ENCODE data around the gene MYO1A.
"Not testable (repeated sequence)": the region's sequence is repeated elsewhere in the genome, so short reads cannot be mapped to it uniquely, and the experiment has no call there.

The MYO1A gene

DNA sequence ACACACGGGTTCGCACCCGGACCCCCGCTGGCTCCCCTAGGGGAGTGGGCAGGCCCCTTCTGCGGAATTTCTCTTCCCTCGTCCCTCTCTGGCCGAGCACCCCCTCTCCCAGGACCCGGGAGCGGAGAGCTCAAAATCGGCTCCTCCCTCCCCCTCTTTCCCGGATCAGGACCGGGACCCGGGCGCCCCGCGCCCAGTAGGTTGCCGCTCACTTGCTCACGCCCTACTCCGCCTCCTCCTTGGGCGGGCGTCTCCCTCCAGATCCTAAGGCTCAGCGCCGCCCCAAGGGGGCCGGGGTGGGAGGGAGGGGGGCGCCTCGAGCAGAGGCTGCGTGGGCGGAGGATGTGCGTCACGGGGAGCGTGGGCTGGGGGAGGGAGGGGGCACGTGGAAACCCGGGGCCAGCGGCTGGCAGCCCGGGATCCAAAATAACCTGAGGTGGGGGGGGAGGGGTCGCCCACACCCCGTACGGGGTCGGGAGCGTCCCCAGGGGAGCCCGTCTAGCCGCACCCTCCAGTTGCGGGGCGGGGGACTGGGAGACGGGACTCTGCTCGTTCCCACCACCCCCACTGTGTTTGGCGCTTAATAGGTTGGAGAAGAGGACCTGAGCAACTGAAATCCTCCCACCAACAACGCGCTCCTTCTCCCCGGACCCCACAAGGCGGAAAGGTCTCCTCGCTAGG, 37.2 kb upstream of the MYO1A start:
- peak; percentile 84 for DNase-seq (ENCODE audit: low spot score)

DNA sequence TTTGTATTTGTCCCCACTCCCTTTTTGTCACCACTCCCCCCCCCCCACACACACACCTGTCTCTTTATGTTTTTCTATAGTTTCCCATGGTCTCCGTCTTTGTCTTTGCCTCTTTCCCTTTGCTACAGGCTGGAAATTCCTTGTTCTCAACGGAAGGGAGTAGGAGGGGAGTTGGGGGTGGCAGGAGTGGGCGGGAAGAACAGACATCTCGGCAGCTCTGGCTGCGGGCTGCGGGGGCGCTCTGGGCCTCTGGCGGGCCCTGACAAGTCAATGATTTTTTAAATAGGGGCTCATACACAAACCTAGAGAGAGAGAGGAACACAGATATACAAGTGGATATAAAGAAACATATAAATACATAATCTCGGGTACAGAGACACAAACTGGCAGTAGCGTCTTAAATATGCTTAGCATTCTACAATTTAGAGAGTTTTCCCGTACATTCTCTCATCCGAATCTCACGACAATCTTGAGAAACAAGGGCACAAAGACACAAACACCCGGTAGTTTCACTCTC, 36.6 kb upstream of the MYO1A start:
- DNase-seq (ENCODE audit: low spot score): peak; percentile 80

DNA sequence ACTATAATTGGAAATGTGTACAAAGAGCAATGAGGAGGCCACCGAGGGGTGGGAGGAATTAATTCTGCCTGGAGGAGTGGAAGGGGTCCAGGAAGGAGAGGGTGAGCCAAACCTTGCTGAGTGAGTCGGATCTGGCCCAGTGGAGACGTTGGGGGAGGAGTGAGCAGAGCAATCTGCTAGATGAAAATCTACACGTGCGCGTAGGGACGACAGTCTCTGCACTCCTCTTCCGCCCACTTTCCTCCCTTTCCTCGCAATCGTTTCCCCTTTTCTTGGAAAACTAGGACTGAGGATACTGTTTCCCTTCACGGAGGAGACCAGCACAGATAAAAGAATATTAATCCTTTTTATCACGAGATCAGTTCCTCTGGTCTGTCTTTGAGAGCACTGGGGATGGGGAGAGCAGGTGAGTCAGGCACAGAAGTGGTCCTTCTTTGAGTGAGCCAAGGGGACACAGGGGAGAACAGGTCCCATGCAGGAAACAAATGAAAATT, 36.1 kb upstream of the MYO1A start:
- no peak for DNase-seq (ENCODE audit: low spot score)

GRCh38 chr12:57080855-57081254, 30.9 kb upstream of the MYO1A start:
- DNase-seq (ENCODE audit: low spot score): no peak

- DNase-seq (ENCODE audit: low spot score): no peak
These were observed 29.9 kb upstream of the MYO1A start for GRCh38 chr12:57079821-57080220.

DNA sequence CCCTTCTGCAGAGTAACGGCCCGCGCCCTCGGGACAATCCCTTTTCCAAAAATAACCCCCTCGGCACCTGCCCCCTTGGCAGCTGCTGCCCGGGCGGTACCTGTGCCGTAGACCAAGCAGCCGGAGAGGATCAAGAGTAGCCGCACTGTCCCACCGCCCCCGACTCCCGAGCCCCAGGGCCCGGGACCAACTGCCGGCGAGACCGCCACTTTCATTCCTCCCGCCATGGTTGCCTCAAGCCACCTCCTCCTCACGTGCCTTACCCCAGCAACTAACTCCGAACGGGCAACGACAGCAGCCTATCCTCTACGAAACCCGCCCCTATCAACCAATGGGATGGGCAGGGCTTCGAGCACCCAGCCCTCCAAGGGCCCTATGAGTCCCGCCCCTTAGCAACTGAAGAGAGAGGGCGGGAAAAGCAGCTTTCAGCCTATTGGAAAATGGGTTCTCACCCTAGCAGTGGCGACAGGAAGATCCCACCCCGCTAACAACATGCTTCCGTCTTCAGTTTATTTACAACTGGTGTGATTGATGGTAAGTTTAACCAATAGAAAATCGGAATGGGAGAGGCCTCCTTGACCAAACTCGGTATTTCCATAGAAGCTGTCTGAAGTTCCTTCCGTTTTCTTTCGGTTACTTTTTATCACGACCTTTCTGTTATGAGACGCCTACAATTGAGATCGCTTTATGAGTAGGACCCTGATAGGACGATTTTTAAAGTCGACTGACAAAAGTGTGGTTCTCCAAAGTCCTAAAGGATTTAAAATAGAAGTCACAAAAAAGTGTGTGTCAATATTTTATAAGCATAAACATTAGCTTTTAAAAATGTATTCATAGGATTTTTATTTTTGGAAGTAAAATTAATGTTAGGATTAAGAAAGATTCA, 28.8 kb upstream of the MYO1A start, which contains the start of gene NEMP1:
NEMP1 (minus strand) TSS at position 273 of the 886 bp plus-strand sequence; CDS start at position 227, 46 bp downstream.
- DNase-seq (ENCODE audit: low spot score): peak; percentile 100

DNA sequence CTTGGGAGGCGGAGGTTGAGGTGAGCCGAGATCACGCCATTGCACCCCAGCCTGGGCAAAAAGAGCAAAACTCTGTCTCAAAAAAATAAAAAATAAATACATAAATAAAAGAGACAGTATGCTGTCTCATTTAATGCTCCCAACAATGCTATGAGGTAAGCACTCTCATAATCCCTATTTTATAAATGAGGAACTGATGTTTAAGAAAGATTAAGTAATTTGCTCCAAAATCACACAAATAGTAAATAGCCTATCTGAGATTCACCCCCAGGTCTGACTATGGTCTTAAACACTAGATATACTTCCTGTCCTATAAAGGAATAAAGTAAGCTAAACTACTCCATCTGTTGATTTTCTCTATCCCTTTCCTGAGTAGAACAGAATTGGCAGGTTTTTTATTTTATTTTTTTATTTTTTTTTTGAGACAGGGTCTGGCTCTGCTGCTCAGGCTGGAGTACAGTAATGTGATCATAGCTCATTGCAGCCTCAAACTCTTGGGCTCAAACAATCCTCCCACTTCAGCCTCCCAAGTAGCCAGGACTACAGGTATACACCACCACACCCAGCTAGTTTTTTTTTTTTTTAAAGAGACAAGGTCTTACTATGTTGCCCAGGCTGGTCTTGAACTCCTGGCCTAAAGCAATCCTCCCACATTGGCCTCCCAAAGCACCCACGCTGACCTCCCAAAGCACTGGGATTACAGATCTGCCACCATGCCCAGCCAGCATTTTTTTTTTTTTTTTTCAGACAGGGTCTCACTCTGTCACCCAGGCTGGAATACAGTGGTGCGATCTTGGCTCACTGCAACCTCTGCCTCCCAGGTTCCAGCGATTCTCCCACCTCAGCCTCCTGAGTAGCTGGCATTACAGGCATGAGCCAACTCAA, 23.9 kb upstream of the MYO1A start:
- DNase-seq (ENCODE audit: low spot score): not testable (repeated sequence)

GRCh38 chr12:57072661-57073060, 22.7 kb upstream of the MYO1A start:
- no peak for DNase-seq (ENCODE audit: low spot score)

DNA sequence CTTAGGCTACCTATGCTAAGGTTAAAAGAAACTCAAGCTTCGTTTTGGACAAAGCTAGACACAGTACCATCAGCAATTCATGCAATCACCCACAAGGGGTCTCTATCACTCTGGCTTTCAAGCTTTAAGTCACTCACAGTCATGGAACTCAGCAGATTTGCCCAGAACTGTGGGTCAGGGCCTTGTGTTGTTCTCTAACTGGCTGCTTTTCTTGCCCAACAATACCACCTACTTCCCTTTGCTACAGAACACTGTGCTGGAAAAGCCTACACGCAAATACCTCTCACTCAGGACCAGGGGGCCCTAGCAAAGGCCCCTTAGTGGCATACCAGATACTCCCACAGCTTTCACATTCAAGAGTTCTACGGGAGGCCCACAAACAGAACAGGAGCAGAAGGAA, 19.6 kb upstream of the MYO1A start:
- peak; percentile 72 for DNase-seq (ENCODE audit: low spot score)

- no peak for DNase-seq (ENCODE audit: low spot score)
These were observed 16.3 kb upstream of the MYO1A start for GRCh38 chr12:57066245-57066644.

DNA sequence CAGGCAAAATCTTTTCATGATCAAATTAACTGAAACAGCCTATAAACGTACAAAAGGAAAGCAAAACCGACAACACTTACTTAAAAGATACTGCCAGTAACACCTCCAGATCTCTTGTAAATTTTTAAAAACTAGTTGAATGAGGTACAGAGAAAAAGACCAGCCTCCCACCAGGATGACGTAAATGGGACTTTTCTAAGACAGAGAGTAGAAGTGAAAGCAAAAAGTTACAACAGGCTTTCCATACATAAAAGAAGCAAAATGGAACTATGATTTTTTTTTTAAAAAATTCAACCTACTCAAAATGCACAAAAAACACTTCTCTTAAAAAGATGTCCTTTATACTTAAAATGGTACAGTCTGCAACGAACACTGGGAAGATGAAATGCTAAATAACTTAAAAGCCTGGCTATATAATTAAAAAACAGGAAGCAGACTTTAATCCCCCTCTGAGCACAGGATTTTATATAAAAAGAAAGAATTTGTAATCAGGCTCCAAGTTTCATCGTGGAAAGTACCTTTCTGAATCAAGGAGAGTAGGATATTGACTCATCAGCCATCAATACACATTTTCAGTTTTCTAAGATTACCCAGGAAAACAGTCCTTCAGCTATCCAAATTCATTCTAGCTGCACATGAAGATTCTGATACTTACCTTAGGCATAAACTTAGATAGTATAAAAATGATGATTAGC, 14.2 kb upstream of the MYO1A start:
- DNase-seq (ENCODE audit: low spot score): no peak

GRCh38 chr12:57058454-57058853, 8.5 kb upstream of the MYO1A start:
- no peak for DNase-seq (ENCODE audit: low spot score)

GRCh38 chr12:57057067-57057751, 7.3 kb upstream of the MYO1A start:
- DNase-seq (ENCODE audit: low spot score): no peak

DNA sequence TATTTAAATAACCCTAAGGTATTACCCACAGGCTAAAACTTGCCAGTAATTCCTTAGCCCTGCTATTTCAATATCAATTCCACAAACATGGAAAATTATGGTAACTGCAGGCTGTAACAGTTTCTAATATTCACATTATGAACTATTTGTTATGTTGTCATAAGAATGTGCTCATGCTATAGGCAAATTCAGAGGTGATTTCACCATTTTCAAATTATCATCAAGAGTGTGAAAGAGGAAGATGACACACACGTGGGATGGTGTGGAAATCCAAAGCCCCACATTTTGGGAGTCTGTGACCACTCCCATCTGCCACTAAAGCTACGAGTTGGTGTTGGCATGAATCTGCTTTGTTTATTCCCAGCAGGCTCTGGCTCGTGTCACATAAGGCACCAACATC, 5.9 kb upstream of the MYO1A start:
- no peak for DNase-seq (ENCODE audit: low spot score)

- DNase-seq (ENCODE audit: low spot score): not testable (repeated sequence)
These were observed 4.0 kb upstream of the MYO1A start for GRCh38 chr12:57053901-57054300.

- not testable (repeated sequence) for DNase-seq (ENCODE audit: low spot score)
These were observed 3.2 kb upstream of the MYO1A start for GRCh38 chr12:57053146-57053545.

- DNase-seq (ENCODE audit: low spot score): no peak
These were observed 1.1 kb upstream of the MYO1A start for GRCh38 chr12:57051011-57051410.

- DNase-seq (ENCODE audit: low spot score): no peak
These were observed 846 bp downstream of the MYO1A start for GRCh38 chr12:57049119-57049446.

GRCh38 chr12:57048423-57049118, 1.4 kb downstream of the MYO1A start:
- DNase-seq (ENCODE audit: low spot score): no peak

GRCh38 chr12:57047981-57048380, 1.9 kb downstream of the MYO1A start:
- no peak for DNase-seq (ENCODE audit: low spot score)
